NCI-H2029 (cell line): ENCODE measurements around the gene PSMD9.
A peak's percentile ranks its signal among the peaks of the same experiment; 100 is the strongest.
"Not testable (repeated sequence)": the region's sequence is repeated elsewhere in the genome, so short reads cannot be mapped to it uniquely, and the experiment has no call there.

ENCODE experiments used
- DNase-seq: peaks from one replicate; lab custom pipeline; 2025; lab: John Stamatoyannopoulos, UW

The PSMD9 gene

DNA sequence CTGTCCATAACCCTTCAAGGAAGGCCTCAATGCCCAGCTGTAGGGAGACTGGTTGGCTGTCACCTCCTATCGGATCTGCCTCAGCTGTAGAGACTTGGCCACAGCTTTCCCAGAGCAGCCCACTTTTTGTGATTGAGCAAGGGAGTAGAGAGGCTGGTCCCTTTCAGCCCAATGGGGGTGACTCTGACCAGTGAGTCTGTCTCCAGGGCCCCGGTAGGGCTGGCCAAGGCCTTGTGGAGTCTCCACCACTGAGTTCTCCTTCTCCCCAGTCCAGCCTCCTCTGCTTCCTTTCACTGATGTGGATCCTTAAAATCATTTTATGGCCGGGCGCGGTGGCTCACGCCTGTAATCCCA, 15.4 kb upstream of the PSMD9 start:
- no peak for DNase-seq

DNA sequence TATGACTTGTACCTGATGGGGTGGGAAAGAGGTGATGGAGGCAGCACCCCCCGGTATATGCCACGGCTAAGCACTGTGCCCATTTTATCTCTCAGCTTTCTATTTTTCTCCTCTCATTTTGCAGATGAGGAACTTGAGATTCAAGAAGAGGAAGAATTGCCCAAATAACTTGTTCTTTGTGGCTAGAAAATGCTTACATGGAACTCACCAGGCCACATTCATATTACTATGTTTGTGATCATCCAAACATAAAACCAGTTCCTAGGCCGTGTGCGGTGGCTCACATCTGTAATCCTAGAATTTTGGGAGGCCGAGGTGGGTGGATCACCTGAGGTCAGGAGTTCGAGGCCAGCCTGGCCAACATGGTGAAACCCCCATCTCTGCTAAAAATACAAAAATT, 14.5 kb upstream of the PSMD9 start:
- DNase-seq: no peak

DNA sequence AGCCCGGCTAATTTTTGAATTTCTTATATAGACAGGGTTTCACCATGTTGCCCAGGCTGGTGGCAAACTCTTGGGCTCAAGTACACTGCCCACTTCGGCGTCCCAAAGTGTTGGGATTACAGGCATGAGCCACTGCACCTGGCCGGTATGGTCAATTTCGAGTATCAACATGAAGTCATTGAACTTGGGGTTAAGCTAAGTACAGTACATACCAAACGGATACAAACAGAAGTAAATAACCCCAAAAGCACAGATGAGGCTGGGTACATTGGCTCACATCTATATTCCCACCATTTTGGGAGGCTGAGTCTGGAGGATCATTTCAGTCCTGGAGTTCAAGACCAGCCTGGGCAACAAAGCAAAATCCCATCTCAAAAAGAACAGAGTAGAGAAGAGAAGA, 13.0 kb upstream of the PSMD9 start:
- DNase-seq: no peak

DNA sequence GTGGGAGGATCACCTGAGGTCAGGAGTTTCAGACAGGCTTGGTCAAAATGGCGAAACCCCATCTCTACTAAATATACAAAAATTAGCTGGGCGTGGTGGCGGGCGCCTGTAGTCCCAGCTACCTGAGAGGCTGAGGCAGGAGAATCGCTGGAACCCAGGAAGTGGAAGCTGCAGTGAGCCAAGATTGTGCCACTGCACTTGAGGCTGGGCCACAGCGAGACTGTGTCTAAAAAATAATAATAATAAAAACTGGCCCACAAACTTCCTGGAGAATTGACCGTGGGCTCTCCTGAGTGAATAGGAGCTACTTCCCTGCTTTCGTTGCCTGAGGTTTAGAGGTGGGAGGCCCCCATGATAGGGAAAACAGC, 12.5 kb upstream of the PSMD9 start:
- not testable (repeated sequence) for DNase-seq

DNA sequence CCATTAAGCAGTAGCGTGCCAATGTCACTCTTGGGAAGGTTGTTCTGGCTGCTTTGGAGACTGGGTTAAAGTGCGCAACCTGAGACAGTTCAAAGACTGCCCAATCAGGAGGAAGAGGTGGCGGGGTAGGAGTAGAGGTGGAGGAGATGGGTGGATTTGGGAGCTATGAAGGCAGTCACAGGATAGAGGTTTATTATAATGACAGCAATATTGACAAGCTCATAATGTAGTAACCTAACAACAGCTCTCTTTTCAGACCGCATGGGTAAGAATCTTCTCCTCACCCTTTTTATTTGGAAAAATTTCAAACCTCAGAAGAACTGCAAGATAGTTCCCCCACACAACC, 5.3 kb upstream of the PSMD9 start:
- DNase-seq: no peak

DNA sequence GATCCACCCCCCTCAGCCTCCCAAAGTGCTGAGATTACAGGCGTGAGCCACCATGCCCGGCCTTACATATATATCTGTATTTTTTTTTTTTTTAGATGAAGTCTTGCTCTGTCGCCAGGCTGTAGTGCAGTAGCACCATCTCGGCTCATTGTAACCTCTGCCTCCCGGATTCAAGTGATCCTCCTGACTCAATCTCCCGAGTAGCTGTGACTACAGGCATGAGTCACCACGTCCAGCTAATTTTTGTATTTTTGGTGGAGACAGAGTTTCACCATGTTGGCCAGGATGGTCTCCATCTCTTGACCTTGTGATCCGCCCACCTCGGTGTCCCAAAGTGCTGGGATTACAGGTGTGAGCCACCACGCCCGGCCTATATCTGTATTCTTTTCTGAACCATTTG, 3.5 kb upstream of the PSMD9 start:
- not testable (repeated sequence) for DNase-seq

DNA sequence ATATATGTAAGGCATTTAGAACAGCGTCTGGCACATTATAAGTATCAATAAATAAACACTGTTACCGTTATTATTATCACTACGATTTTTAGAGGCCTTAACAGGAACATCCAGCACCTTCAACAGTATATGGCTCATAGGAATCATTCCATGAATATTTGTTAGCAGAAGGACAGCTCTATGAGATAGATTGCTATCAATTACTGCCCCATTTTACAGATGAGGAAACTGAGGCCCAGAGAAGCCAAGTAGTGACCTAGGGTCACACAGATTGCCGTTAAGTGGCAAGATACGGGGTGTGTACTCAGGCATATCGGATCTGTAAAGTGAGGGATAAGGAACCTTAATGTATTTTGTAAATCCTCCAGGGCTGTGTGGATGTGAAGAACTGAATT, 510 bp upstream of the PSMD9 start:
- DNase-seq: no peak

DNA sequence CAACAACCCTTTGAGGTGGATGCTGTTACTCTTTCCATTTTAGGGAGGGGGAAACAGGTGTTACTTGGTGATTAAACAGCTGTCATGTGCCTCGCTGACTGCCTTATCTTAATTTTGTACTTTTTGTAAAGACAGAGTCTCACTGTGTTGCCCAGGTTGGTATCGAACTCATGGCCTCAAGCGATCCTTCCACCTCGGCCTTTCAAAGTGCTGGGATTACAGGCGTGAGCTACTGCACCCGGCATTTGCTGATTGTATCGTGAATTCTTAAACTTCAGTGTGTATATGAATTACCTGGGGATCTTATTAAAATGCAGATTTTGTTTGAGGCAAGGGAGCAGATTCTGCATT, 659 bp downstream of the PSMD9 start:
- no peak for DNase-seq

DNA sequence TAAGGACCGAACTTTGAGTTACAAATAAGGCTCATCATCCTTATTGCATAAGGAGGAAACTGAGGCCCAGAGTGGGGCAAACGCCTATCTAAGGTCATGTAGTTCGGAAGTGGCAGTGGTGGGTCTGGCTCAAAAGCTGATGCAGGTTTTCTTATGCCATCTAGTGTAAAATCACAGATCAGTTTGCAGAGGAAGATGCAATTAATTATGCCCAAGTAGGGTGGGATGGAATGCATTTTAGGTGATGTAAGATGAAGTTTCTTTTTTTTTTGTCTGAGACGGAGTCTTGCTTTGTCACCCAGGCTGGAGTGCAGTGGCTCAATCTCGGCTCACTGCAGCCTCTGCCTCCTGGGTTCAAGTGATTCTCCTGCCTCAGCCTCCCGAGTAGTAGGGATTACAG, 1.1 kb downstream of the PSMD9 start:
- DNase-seq: not testable (repeated sequence)

DNA sequence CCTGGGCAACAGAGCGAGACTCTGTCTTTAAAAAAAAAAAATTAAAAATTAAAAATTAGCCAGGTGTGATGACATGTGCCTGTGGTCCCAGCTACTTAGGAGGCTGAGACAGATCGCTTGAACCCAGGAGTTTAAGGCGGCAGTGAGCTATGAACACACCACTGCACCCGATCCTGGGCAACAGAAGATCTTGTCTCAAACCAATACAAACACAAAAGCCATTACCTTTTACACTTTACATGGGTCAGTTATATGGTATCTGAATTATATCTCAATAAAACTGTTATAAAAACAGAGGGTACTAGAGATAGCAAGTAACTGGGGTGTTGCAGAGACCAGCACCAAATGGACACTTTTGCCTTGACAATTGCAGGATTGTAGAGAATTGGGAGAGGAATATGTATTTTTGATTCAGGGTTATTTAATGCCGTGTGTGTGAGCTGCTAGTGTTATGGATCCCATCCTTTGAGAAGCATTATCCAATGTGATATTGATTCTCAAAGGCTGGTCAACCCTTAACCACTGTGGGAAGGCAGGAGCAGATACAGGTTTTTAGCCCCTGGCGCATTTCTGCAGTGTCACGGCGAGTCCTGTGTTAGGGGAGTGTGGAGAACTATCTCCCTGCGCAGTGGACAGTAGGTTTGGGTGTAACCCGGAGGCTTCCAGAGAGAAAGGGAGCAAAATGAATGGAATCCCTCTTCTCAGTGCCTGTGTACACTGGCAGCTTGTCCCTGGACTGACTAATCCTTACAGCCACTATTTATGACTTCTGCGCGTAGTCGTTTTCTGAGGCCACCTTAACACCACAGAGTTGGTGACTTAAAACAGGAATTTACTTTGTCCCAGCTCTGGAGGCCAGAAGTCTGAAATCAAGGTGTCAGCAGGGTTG, 4.3 kb downstream of the PSMD9 start:
- DNase-seq: no peak

DNA sequence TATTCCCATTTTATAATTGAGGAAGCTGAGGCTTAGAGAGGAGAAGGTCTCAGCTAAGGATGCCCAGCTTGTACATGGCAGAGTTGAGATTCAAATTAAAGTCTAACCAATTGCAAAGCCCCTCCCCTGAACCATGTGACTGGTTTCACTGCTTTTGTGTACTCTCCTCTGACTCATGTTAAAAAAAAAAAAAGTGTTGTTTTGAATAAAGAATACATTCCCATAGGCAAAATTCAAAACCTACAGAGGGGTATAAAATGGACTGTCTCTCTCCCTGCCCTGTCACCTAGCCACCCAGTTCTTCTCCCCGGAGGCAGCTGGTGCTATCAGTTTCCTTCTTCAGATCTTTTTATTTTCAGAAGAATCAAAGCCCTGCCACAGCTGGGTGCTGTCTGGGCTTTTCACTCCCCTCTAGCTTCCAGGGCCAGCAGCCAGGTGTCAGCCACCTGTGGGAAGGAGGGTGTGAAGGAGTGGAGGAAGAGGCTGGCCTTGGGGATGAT, 5.4 kb downstream of the PSMD9 start:
- DNase-seq: peak; percentile 15

DNA sequence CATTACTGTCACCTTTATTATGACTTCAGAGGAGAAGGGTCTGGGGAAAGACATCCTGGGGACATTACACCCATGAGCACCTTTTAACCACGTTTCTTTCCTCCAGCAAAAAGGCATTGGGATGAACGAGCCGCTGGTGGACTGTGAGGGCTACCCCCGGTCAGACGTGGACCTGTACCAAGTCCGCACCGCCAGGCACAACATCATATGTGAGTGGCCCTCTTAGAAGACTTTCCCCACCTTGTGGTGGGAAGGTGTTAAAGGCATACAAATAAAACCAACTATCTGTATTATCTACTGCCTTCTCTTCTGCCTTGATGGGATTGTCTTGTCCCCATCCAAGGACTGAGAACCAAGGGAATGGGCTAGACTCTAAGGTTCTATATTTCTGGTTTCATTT, 6.0 kb downstream of the PSMD9 start:
- DNase-seq: no peak

DNA sequence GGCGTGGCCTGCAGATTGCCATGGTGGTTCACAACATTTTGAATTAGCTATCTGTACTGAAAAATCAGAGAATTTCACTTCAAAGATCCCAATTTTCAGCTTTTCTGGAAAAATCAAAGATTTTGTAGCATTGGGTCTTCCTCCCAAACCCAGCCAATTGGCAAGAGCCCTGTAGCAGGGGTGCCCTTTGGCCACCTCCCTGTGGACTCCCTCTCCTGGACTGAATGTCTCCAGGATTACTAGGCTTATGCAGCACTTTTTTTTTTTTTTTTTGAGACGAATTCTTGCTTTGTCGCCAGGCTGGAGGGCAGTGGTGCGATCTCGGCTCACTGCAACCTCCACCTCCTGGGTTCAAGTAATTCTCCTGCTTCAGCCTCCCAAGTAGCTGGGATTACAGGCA, 9.7 kb downstream of the PSMD9 start:
- DNase-seq: no peak

DNA sequence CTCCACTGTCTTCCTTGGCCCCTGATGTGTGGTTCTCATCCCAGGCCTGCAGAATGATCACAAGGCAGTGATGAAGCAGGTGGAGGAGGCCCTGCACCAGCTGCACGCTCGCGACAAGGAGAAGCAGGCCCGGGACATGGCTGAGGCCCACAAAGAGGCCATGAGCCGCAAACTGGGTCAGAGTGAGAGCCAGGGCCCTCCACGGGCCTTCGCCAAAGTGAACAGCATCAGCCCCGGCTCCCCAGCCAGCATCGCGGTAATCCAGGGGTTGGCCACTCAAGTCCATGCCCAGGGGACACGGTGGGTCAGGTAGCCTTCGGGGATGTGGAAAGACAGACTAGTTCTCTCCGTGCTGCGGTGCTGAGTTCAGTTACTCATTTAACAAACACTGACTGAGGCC, 11.0 kb downstream of the PSMD9 start:
- DNase-seq: no peak

DNA sequence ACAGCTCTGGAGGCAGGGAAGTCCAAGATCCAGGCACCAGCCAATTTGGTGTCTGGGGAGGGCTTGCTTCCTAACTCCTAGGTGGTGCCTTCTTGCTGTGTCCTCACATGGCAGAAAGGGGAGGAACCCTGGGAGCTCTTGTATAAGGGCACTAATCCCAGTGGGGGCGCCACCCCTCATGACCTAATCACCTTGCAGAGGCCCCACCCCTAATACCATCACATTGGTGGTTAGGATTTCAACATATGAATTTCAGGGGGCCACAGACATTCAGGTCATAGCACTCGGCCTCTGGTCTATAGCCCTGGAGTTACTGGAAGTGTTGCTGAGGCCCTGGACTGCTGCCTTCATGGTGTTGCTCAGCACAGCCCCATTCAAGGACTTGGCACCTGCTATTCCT, 14.6 kb downstream of the PSMD9 start:
- DNase-seq: no peak

DNA sequence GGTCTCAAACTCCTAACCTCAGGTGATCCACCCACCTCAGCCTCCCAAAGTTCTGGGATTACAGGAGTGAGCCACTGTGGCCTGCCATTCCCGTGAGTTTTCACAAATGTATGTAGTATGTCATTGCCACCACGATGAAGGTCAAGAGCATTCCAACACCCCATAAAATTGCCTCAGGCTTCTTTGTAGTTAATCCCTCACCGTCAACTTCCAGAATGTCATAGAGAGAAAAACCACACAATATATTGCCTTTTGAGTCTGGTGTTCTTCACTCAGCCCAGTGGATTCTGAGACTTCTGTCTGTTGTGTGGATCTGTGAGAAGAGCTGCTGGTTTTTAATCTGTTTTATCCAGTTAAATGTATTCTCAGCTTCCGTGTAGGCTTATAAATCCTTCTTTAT, 17.2 kb downstream of the PSMD9 start:
- no peak for DNase-seq

DNA sequence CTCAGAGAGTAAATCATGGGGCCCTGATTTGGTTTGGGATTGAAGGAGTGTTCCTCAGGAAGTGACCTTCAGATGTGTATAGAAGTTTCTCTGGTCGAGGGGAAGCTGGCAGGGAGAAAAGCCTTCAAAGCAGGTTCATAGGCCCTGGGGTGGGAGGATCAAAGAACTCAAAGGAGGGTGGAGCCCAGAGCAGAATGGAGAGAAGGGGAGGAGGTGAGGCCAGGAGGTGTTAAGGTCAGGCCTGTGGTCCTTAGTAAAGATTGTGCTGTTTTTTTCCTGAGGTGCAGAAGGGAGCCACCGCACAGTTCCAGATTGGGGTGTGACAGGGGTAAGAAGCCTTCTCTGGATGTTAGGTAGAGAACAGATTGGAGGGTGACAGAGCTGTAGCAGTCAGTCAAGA, 20.1 kb downstream of the PSMD9 start:
- no peak for DNase-seq

DNA sequence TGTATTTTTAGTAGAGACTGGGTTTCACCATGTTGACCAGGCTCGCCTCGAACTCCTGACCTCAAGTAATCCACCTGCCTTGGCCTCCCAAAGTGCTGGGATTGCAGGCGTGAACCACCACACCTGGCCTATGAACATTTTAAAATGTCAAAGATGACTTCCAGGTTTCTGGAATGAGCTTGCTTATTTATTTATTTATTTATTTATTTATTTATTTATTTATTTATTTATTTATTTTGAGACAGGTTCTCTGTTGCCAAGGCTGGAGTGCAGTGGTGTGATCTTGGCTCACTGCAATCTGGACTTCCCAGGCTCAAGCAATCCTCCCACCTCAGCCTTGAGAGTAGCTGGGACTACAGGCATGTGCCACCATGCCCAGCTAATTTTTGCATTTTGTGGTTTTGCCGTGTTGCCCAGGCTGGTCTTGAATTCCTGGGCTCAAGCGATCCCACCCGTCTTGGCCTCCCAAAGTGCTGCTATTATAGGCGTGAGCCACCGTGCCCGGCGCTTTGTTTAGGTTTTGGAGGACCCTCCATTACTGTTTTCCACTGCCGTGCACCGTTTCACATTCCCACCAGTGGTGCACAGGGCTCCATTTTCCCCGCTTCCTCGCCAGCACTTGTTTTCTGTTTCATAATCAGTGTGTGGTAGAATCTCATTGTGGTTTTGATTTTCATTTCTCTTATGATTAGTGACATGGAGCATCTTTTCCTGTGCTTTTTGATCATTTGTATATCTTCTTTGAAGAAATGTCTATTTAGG, 23.4 kb downstream of the PSMD9 start:
- DNase-seq: no peak

DNA sequence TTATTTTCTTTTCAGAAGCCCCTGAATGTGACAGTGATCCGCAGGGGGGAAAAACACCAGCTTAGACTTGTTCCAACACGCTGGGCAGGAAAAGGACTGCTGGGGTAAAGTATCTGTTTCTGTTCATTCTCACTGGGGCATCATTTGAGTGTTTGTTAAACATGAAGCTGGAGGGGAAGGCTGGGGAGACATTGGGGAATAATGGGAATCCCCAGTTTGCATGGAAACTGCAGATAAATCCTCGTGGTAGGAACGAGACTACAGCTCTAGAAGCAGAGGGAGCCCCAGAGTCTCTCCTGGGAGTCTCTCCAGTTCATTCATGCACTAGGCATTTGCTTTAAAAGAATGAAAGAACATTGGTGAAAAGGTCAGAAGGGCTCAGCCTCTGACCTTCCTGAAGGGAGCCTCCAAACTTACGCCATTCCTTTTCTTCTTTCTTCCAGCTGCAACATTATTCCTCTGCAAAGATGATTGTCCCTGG, 27.3 kb downstream of the PSMD9 start:
- no peak for DNase-seq

DNA sequence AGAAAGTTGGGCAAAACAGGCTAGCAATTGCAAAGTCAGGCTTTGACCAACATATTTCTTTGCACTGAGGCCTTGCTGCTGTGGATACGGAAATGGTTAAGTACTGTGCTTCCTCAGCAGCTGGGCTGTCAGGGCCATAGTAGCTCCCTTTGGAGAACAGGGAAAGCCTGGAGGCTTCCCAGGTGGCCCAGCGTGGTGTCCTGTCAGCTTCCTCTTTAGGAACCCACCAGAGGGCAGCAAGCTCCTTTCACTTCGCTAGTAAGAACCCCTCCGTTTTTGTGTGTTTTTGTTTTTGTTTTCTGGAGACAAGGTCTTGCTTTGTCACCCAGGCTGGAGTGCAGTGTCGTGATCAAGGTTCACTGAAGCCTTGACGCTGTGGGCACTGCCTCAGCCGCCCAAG, 28.1 kb downstream of the PSMD9 start:
- no peak for DNase-seq

DNA sequence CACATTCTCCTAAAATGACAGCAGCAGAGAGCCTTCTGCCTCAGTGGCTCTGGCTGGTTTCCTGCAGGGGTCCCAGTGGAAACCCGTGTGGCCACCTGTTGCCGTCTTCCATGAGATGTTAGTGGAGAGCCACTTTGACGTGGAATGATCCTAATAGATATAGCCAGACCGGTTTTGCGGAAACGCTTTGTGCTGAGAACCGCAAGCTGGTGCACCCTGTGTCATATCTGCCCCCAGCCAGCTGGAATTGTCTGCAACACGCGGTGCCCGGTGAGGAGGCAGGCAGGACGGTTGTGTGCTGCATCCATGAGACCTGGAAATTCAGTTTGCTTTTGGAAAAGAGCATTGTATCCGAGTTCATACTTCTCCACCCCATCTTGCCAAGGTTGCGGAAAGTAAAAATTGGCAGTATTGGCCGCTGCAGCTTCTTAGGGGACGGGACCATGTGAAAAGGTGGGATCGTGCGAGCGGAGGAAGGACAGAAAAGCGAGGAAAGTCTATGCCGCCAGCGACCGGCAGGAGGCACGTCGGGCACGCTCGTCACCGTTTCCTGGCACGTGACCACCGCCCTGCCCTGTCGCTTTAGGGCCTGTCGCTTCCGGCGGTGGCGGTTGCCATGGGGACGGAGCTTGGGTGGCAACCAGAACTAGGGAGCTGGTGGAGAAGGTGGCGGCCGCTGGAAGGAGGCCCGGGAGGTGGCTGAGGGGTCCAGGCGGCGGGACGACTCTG, 29.5 kb downstream of the PSMD9 start, which contains the start of gene CFAP251:
Gene CFAP251, plus strand, starts transcription at position 643 of the 729 bp plus-strand sequence. CDS start 2,714 bp downstream, outside the sequence.
- DNase-seq: peak; percentile 97

DNA sequence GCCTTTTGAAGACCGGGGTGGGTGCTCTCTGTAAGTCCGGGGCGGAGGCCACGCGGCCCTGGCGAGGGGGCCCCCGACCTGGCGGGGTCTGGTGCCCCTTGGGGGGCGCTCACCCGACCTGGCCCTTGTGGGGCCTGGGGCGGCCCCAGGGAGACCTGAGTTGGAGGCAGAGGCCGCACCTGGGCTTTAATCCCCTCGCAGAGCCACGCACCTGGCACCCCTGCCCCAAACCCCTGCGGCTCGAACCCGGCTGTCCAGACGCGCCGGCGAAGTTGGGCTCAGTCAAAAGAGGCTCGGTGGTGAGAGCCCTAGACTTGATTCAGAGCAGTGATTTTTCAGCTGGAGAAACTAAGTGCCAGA, 30.1 kb downstream of the PSMD9 start:
- no peak for DNase-seq

DNA sequence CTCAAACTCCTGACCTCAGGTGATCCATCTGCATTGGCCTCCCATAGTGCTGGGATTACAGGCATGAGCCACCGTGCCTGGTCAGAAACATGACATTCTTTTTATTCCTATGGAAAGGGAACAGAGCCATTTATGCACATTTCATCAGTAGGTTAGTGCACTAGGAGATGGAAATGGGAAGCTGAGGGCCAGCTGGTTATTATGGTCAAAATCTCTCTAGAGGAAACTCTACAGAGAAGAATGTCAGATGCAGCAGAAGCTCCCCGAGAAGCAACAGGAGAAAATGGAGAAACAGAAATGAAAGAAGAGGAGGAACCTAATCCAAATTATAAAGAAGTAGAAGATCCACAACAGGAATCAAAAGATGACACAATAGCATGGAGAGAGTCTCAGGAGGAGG, 32.5 kb downstream of the PSMD9 start:
- DNase-seq: no peak
